Embryonic facial prominence (tissue), 1 donor: ENCODE measurements around the gene CRY2.
"Not testable (repeated sequence)": the region's sequence is repeated elsewhere in the genome, so short reads cannot be mapped to it uniquely, and the experiment has no call there.

Source experiments
- DNase-seq: peaks from one replicate; pipeline ENCODE4 v3.0.0-alpha.2; 2016; ENCODE audit errors: extremely low spot score

Gene CRY2

DNA sequence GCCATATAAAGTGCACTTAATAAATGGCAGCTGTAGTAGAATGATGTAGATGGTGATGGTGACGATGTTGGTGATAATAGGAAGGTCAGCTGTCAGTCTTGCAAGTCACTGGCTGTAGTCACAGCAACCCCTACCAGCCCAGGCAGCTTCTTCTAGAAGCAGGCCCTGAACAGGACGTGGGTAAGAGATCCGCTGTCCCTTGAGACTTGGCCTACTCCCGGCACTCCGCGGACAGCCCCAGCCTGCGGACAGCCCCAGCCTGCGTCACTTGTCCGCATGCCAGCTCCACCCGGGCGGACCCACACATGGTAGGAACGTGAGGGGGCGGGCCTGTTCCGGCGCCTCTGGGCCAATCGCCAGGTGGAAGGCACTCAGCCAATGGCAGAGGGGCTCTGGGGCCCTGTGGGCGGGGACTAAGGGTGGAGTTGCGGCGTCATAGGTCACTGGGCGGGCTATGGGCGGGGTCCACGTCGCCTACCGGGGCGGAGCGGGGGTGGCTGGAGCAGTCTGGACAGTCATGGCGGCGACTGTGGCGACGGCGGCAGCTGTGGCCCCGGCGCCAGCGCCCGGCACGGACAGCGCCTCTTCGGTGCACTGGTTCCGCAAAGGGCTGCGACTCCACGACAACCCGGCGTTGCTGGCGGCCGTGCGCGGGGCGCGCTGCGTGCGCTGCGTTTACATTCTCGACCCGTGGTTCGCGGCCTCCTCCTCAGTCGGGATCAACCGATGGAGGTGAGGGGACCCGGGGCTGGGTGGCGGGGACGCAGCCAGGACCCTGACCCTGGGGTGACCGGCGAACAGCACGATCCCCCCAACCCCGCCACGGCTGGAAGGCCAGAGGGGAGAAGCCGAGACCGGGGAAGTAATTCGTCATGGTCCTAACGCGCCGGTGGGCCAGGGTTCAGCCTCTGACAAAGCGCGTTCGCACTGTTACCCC is at the start of gene CRY2:
CRY2 (plus strand) TSS at position 502 of the 937 bp plus-strand sequence; CDS start at position 518, 16 bp downstream.
- DNase-seq: peak; percentile 95

DNA sequence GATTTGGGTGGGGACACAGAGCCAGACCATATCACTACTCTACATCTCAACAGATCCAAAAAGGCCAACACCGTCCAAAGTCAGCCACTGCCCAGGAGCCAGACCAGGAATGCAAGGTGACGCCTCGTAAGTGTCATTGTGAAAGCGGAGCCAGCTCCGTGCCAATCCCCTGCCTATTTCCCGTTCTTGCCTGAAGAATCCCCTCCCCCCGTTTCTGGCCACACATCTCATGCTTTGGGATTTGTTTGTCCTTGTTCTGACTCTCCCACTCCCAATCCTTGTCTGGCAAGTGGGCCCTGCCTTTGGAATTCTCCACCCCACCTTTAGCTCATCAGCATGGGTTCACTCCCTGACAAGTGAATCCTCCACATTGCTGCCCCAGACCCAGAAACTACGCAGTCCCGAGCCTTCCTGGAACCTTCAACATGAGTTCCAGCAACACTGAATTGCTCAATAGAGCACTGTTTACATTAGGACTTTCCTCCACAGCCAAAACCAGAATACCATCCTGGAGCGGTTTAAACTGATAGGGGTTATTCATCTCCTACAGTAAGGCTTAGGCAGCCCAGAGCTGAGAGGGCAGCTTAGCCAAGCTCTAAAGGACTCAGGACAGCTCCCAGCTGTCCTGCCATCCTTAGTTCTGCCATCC is 48.4 kb upstream of the CRY2 start:
- no peak for DNase-seq

DNA sequence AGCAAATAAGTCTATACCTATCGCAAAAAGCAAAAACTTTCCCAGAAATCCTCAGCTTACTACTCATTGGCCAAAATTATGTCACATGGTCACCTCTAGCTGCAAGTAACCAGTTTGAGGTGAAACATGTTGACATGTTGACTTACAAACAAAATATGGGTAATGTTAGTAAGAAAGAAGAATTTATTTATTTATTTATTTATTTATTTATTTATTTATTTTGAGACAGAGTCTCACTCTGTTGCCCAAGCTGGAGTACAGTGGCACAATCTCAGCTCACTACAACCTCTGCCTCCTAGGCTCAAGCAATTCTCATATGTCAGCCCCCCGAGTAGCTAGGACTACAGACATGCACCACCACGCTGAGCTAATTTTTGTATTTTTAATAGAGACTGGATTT is 47.7 kb upstream of the CRY2 start:
- no peak for DNase-seq

DNA sequence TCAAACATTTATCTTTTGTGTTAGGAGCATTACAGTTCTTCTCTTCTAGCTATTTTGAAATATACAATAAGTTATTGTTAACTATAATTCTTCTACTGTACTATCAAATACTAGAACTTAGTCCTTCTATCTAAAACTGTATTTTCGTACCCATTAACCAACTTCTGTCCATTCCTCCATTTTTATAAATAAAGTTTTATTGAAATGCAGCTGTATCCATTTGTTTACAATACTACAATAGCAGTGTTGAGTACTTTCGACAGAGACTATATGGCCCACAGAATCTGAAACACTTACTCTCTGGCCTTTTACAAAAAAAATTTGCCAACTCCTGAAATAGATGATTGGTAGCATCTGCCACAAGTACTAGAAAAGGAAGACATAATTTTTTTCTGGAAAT is 47.0 kb upstream of the CRY2 start:
- DNase-seq: no peak

DNA sequence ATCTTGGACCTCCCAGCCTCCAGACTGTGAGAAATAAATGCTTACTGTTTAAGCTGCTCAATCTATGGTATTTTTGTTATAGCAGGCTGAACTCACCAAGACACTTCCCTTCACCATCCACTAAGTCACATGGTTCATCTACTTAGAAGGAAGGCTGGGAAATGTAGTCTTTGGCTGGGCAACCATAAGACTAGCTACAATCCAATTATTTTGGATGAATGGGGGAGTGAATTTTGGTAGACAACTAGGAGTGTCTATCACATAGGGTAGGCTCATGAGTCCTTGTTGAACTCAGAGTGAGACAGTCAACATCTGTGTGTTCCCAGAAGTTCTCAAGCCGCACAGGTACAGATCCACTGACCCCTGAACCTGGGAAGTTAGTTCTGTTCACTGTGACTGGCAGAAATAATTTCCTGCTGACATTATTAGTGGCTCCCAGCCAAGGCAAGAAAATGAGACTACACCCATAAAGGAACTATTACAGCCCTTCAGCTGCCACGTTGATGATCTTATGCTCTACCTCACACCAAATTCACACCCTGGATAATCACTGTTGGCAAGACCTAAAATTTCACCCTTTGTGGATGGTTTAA is 45.5 kb upstream of the CRY2 start:
- DNase-seq: no peak

DNA sequence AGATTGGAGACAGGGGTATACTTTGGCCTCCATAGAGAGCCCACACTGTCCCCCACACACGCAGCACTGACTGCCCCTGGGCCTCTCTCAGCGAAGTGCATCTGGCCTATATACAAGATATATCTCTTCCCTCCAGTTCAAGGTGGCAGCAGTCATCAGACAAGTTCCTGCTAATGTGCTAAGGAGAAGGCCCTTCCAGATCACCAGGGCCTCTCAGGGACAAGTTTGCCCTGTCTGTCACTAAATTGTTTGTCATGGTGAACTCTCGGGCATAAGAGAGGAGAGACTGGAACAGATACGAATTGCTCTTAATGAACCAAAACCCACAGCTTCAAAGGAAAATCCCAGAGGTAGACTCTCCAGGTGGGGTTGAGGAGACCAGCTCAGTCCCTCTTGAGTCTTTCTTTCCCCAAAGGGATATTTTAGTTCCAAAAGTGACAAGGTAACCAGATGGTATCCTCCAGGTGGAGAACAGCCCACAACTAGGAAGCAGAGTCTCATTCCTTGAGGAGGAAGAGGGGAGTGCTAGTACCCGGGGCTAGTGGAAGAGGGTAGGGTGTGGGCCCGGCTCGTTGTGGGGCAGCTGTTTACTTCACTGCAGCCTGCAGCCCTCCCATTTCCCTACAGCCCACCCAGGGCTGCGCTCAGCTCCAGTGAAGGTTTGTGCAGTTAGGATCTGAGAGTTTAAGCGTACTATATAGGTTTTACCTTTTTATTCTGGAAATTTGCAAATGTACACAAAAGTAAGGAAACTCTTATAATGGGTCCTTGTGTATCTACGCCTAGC is 44.6 kb upstream of the CRY2 start:
- DNase-seq: no peak

DNA sequence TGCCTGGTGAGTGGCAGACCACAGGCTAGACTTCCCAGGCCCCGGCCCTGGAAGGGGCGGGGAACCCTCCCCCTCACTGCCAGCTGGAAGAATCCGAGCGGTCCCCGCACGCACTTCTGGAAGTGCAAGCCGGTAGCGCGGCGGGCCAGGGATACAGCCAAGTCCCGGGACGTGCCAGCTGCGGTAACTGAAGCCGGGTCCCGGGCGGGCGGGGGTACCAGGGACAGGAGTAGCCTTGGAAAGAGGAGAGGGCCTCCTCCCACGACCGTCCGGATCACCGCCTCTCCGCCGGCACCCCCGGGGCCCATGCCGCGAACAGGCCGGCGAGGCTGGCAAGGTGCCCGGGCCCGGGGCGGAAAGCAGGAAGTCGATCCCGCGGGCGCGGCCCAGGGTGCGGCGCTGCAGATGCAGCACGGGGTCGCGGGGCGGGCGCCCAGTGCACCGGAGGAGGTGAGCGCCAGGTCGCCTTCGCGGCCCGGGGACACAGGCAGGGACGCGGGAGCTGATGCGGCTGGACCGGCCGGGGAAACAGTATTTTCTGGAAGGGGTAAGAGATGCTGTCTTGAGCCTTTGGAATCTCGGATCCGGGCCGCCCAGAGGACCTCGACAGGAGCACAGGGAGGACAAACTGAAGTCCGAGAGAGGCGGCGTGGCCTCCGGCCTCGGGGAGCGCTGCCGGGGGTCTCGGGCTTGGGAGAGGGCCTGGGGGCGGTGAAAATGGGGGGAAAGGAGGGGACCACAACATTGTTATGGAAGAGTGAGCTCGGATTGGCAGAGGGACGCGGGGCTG is 43.1 kb upstream of the CRY2 start:
- peak; percentile 14 for DNase-seq

DNA sequence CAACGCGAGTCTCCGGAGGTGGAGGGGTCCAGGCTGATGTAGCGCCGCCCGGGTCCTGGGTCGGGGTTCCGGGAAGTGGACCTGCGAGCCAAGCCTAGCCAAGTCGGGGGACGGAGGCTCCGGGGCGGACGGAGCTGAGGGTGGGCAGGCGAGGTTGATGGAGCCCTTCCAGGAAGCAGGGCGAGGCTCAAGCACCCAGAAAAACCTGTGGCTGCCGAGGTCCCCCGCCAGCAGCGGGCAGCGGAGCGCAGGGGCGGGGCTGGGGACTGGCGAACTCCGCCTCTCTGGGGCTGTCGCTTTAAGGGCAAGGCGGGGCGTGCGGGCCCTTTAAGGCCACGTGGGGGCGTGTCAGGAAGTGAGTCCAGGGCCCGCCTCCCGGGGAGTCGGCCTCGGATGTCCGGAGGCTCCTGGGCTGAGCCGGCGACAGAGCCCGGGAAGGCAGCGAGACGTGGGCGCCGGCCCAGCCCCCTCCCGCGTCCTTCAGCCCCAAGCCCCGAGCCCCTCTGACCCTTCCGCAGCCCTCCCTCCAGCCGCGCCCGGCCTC is 42.4 kb upstream of the CRY2 start, which contains the start of gene SLC35C1:
SLC35C1 (plus strand) TSS at position 389 of the 544 bp plus-strand sequence. CDS start 653 bp downstream, outside the sequence.
- peak; percentile 79 for DNase-seq

DNA sequence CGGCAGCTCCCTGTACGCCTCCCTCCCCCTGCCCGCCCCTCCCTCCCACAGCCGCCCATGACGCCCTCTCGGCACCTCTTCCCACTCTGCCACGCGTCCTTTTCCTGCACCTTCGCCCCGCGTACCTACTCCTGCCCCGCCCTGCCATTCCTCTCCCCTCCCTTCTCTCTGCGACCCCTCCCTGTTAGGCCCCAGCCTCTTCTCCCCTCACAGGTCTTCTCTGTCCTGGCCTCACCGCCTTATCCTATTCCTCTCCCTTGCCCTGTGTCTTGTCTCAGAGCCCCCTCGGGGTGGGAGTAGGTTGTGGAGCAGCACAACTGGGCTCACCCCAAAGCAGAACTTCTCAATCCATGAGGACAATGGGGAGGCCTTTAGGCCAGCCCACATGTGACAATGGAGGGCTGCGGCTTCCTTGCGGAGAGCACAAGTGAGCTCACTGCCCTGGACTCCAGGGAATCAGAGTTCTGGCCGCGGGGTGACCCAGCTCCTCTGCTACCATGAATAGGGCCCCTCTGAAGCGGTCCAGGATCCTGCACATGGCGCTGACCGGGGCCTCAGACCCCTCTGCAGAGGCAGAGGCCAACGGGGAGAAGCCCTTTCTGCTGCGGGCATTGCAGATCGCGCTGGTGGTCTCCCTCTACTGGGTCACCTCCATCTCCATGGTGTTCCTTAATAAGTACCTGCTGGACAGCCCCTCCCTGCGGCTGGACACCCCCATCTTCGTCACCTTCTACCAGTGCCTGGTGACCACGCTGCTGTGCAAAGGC is 41.8 kb upstream of the CRY2 start:
- DNase-seq: peak; percentile 13

DNA sequence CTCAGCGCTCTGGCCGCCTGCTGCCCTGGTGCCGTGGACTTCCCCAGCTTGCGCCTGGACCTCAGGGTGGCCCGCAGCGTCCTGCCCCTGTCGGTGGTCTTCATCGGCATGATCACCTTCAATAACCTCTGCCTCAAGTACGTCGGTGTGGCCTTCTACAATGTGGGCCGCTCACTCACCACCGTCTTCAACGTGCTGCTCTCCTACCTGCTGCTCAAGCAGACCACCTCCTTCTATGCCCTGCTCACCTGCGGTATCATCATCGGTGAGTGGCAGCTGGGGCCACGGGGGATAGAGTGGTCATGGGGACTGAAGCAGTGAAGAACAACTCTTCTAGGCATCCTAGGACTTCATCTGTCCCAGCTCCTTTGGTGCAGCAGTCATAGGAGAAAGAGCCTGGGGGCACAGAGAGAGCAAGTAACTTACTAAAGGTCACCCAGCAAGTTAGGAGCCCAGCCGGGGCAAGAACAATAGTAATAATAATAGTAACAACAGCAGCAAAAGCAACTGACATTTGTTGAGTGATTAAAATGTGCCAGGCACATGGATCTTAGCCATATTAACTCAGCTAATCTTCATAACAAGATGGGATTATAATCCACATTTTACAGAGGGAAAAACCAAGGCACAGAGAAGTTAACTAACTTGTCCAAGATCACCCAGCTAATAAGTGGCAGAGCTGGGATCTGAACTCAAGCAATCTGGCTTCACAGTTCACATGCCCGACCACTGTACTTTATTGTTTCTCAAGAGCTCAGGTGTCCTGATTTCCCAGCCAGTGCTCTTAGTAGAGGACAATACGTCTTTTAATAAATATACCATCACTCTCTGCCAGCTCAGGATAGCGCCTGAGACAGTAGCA is 41.0 kb upstream of the CRY2 start:
- DNase-seq: no peak

DNA sequence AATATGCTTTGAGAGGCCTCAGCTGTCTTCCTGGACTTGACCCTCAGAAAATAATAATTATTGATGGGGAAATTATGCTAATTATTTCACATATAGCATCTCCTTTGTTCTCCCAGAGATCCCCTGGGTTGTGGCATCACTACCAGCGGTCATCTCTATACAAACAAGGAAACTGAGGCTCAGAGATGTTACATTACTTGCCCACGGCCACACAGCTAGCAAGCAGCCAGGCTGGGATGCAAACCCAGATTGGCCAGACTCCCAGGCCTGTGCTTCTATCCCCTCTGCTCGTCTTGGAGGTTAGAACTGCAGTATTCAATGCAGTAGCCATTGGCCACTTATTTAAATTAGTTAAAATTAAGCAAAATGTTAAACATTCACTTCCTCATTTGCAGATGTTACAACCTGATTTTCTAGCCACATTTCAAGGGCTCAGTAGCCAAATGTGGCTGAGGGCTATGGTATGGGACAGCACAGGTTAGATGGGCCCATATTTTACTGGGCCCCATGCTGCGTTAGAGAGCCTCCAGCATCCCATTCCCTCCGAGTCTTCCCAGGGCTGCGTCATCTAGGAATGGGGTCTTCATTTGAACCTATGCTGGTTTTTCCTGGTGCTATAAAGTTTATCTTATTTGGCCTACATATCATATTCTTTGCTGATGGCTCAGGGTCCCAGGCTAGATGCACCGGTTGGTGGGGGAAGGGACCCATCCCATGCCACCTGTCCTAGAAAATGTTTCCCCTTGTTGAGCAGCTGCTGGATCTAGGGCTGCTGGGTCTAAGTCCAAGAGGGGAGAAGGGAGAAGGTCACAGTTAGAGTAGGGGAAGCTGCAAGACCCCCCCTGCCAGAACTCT is 40.1 kb upstream of the CRY2 start:
- DNase-seq: no peak

DNA sequence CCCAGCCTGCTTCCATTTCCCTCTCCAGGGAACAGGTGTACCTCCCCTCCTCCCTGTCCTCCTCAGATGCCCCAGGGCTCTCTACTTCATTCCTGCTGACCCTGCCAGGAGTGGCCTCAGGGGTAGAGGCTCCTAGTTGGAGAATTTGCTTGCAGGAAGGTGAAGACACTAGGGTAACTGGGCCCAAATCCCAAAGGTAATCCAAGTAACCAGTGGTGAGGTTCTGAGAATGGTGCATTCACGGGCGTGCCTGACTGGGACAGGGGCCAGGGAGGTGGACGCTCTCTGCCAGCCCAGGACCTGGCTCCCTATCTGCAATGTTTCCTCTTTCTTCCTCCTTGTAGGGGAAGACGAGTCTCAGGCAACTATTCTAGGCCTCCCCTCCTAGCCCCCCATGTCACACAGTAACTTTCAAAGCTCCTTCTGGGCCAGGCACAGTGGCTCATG is 39.5 kb upstream of the CRY2 start:
- no peak for DNase-seq

DNA sequence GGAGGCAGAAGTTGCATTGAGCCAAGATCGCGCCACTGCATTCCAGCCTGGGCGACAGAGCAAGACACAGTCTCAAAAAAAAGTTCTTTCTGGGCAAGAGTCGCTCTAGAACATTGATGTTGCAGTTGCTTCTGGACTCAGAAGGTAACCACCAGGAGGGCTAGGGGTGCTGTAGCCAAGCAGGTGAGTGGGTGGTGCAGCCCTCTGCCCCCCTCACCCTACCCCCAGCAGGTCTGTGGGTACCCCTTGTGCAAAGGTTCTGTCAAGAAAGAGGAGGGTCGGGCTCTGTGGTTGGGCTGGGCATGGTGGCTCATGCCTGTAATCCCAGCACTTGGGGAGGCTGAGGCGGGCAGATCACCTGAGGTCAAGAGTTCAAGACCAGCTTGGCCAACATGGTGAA is 38.8 kb upstream of the CRY2 start:
- DNase-seq: not testable (repeated sequence)

DNA sequence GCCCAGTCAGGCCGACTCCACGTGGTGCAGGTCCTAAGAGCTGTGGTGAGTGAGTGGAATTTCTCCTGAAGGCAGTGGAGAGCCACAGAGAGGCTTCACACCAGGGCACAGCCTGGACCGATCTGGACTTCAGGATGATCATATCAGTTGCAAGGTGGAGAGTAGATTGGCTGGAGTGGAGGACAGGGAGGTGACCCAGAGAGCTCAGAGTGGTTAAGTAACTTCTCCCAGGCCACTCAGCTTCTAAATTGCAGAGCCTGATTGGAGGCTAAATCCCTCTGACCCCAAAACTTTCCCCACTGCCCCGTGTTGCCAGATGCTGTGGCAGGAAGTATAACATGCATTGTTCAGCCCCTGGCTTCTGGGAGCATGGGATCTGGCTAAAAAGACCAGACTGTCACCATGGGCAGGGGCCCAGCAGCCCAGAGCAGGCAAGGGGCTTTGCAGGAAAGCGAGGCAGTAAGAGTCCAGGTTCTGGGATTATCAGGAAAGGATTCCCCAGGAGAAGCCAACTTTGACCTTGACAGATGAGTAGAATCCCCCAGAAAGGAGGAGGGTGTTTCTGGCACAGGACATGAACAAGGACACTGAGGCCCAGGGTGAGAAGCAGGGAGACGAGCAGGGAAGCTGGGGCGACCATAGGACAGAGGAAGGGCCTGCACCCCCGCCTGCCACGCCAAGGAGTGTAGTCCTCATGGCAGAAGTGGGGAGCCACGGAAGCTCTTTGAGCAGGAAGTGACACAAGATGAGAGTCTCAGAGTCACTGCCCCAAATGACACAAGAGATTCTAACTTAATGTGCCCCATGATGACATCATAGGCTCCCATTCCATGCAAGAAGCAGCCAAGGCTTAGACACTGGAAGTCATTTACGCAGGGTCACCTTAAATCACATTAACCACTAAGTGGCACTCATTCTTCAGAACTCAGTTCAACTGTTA is 37.5 kb upstream of the CRY2 start:
- DNase-seq: no peak

DNA sequence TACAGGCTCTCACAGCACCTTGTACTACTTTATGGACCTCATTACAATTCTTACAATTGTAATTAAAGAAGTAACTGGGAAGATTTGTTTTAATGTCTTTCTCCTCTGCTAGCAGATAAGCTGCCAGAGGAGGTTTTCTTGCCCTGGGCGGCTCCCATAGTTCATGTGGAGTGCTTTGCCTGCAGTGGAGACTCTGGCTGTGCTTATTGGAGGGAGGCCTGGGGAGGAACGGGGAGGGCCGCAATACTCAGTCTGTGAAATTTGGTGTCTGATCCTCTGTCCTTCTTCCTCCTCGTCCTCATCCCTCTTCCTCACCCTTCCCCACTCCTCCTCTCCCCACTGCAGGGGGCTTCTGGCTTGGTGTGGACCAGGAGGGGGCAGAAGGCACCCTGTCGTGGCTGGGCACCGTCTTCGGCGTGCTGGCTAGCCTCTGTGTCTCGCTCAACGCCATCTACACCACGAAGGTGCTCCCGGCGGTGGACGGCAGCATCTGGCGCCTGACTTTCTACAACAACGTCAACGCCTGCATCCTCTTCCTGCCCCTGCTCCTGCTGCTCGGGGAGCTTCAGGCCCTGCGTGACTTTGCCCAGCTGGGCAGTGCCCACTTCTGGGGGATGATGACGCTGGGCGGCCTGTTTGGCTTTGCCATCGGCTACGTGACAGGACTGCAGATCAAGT is 36.7 kb upstream of the CRY2 start:
- no peak for DNase-seq

DNA sequence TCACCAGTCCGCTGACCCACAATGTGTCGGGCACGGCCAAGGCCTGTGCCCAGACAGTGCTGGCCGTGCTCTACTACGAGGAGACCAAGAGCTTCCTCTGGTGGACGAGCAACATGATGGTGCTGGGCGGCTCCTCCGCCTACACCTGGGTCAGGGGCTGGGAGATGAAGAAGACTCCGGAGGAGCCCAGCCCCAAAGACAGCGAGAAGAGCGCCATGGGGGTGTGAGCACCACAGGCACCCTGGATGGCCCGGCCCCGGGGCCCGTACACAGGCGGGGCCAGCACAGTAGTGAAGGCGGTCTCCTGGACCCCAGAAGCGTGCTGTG is 36.2 kb upstream of the CRY2 start:
- DNase-seq: no peak
